Activated CD8-positive, alpha-beta memory T cell treated with anti-CD3 and anti-CD28 coated beads, Interleukin-2, amount 50 U/mL, for 4 hours (primary cell): Measurements from ENCODE around the gene SGIP1.

ENCODE experiments used
- DNase-seq: peaks from one replicate; pipeline ENCODE4 v3.0.0-alpha.2; 2020

Gene SGIP1

DNA sequence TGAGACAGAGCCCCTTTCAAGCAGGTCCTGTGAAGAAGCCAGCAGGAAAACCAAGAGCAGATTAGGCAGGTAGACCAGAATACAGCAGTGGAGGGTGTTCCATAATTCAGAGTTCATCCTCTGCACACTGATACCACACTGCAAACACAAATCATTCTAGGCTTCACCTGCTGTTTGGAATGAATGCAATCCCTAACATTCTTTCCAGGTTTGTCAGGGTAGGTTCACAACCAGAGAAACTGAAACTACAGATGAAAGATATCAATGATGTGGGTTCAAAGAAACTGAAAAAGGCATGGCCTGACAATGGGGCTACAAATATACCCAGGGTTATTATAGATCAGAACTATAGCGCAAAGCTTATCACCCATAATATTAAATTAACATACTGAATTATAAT, 8.9 kb upstream of the SGIP1 start:
- no peak for DNase-seq

DNA sequence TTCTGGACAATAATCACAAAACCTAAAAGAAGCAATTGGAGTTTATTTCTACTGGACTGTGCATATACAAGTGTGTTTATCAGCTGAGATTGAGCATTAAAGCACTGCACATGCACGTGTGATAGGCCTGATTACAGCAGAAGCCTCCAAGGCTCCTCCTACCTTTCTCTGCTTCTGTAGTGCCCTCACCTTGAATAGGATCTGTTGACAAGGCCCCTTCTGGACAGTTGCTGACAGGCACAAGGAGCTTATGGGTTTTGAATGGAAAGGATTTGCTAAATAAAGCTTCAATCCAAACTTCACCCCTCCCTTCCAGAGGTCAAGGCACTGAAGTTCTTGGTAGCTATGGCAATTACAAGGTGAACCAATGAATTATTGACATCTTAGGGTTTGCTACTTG, 7.9 kb upstream of the SGIP1 start:
- no peak for DNase-seq

DNA sequence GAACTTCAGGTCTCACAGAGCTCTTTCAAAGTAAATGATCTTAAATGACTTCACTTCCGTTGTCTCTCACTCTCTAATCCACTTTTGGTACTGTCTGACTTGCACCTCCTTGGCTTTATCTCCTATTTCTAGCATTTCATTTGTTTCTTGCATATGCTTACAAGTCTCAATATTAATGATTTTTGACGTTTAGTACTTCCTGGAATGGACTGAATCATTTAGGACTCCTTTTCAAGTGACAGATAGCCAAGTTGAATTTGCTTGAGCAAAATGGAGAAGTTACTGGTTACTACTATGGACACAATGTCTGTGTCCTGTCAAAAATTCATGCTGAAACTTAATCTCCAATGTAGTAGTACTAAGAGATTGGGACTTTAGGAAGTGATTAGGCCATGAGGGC, 7.0 kb upstream of the SGIP1 start:
- DNase-seq: no peak

DNA sequence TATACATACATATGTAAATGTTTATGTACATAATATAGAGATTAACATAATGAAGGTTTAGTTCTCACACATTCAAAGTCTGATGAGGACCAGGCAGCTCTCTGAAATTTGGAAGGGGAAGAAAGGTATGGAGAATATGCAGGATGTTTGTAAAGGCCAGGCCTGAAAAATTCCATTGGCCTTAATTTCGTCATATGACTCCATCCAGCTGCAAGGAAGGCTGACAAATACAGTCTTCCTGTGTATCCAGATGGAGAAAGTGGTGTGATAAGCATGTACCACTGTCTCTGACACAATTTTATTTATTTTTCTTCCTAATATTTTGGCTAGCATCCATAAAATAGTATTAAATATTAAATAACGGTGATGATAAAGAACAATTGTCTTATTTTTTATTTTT, 6.3 kb upstream of the SGIP1 start:
- DNase-seq: no peak

DNA sequence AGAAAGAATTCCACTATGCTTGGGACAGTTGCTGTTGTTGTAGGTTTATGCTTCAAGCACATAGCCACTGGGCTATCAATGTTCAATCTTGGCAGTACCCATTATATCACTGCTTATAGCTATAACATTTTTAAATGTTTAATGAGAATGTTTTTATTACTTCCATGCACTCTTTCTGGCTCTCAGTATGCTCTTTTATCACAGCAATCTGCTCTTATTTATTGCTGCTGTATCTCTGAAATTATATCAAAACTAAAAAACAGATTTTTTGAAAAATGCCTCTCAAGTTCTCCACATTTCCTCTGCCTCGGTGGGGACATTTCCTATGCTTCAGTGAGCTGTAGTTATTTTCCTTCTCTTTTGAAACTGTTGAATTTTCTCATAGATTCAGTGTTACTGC, 5.4 kb upstream of the SGIP1 start:
- no peak for DNase-seq

DNA sequence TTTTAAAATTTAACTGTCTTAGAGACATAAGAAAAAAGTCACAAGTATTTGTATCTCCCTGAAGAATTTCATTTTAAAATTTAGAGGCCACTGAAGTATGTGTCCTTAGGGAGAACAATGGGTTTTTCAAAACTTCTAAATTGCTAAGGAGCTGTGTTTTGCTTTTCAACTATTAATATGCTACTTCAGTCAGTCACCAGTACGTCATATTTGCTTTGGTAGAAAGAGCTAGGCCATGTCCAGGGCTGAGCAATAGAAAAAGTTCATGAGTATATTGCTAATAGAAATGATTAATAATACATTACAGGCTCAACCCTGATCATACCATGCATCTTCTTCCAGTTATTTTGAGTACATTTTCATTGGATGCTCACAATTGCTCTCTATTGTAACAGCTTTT, 1.7 kb upstream of the SGIP1 start:
- no peak for DNase-seq

DNA sequence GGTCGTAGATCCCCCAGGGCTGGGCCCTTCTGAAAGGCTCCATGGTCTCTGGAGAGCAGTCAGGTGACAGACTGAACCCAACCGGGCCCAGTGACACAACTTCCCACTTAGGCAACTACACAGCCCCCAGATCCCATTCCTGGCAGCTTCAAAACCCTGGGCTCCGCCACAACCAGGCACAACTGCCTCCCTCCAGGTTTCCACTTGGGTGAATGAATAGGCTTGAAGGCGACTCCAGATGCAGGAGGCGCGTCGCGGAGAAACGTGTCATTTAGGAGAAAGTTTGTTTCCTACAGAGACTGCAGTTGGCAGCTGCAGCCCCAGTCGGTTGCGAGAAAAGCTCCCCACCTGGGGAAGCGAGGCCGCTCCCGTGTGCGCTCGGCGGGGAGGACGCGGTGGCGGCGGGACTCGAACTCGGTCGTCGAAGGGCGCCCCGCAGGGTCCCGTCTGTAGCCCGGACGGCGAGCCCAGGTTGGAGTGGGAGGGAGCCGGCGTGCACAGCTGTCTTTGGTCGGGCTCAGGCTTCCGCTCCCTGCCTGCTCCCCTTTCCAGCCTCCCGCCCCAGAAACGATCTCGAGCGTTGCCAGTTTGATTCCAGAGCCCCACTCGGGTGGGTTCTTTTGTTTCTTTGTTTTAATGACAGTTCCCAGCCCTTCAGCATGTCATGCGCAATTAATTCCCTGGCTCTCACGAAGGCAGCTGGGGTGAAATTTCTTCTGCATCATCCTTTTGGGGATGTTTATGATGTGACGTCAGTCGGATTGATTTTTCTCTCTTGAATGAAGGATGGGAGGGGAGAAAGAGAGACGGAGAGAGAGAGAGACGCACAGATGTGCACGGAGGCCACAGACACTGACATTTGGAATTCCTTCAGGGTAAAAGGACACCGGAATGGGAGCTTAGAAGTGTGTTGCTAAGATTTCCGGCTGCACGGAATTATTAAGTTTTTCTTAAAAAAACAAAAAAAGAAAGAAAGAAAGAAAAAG, 862 bp upstream of the SGIP1 start:
- no peak for DNase-seq

DNA sequence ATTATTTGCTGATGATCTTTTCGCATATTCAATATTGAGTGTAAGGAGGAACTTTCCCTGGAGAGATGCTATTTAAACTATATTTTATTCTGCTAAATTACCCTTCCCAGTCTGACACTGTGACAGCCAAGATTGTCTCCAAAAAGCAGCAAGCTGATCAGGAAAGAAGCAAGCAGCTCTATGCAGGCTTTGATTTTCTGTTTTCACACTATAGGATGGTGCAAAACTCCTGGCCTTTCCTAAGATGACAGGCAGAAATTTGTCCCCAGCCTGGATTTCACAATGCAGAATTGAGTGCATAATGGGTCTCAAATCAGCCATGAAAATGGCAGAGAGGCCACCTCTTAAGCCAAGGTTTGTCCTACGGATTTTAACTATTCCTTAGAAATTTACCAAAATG, 1.1 kb downstream of the SGIP1 start:
- no peak for DNase-seq

DNA sequence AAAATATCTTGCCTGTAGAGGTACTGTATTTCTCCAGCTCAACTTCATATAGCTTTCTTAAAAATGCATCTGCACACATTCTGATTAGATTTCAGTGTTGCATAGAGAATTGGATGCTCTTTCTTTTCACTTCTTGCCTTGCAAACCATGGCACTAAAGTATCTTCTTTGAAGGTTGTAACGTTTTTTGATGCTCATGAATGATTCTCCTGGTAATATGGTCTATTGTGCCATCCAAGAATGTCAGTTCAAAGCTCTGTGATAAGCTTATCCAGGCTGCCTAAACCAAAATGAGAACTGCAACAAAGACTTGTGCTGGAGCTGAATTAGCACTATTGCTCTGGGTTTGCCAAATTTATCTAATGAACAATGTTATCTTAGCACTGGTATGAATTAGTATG, 1.9 kb downstream of the SGIP1 start:
- no peak for DNase-seq

DNA sequence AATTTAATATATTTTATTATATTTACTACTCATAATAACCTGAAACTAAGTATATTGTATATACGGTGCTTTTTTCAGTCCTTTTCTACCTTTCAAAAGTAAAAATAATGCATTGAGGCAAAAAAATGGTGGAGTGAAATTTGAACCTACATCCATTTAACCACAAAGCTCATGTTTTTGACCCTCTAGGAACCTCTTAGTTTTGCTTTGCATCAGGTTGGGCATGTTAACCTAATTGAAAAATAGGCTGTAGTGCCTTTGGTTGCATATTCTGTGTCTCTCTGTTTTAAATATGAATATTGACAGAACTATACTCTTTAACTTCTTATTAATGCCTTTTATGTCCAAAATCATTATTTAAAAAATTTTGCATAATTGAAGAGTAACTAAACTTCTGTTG, 3.8 kb downstream of the SGIP1 start:
- no peak for DNase-seq

DNA sequence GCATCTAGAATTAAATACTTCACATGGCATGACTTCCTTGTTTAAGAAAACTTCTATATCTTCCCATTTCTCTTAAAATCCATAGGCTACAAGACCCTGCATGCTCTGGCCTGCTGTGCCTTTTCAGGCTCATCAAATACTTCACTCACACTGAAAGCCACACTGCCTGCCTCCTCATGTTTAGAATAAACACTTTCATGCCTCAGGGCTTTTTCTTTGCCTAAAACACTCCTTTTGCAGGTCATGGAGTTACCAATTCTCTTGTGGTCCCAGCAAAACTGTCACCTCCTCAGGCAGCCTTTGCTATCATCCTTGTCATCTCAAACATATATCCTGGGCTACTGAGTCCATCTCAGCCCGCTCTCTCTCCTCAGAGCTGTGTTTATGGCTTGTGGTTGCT, 5.5 kb downstream of the SGIP1 start:
- DNase-seq: no peak

DNA sequence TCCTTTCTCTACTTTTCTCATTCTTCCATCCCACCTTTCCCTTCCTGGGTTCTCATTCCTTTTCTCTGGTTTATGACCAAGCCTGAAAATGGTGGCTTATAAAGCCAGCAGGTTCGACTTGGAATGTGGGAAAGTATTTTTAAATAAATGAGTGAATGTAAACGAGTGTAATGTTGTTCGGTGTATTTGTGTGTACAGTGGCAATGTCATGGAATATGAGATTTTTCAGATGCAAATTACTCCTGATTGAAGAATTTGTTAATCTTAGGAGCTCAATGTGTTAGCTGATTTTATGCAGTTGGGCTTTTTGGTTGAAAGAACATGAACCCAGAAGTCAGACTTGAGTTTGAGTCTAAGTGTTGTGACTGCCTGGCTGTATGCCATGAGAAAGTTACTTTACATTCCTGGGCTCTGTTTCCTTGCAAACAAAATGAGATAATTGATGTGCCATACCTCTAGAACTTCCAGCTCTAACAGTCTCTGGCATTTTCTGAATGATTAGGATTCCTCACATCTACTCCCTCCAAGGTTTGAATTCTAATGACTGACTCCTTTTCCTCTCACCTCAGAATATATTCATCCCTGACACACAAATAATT, 6.6 kb downstream of the SGIP1 start:
- DNase-seq: no peak

DNA sequence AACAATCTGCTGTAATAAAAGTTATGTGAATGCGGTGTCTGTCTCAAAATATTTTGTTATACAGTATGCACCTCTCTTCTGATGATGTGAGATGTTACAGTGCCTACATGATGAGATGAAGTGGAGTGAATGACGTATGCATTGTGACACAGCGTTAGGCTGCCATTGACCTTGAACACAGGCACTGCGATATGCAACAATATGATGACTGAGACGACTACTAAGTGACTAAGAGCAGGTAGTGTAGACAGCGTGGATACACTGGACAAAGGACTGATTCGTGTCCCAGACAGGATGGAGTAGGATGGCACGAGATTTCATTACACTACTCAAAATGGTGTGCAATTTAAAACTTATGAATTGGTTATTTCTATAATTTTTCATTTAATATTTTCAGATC, 8.4 kb downstream of the SGIP1 start:
- no peak for DNase-seq

DNA sequence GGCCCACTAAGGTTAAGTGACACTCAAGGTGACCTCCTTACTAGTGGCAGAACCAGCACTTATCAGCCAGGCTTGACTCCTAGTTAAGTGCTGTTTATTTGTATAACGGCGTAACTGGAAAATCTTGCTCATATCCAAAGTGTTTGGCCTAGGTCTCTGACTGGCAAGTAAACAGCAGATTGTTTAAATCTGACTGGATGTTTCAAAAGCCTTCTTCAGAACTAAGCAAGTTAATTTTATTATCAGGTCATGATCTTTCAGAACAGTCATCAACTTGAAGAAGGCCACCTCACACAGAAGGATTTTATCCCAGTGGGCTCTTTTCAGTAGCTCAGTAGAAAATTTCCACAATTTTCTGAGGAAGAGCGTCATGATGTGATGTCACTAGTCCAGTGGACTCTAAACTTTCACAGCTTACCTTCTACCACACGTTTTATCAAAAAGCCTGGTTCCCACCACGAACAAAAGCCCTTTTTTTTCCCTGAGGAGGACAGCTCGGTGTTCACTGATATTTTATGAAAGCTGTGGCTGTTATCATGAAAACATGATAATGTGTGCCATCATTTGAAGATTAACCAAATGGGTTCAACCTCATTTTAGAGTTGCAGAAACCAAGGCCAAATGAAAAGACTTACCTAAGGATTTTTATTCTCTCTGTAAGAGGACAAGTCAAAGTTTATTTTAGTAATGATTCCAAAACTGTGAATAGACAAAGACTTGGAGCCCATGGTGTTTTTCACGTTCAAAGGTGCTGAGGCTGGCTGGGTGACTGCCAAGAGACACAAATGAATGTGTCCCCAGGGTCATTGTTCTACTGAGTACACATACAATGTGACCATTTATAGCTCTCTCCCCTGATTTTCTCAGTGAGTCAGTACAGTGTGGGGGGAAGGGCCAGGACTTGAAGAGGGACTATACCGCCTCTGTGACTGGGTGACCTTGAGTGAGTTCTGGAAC, 9.1 kb downstream of the SGIP1 start:
- no peak for DNase-seq

DNA sequence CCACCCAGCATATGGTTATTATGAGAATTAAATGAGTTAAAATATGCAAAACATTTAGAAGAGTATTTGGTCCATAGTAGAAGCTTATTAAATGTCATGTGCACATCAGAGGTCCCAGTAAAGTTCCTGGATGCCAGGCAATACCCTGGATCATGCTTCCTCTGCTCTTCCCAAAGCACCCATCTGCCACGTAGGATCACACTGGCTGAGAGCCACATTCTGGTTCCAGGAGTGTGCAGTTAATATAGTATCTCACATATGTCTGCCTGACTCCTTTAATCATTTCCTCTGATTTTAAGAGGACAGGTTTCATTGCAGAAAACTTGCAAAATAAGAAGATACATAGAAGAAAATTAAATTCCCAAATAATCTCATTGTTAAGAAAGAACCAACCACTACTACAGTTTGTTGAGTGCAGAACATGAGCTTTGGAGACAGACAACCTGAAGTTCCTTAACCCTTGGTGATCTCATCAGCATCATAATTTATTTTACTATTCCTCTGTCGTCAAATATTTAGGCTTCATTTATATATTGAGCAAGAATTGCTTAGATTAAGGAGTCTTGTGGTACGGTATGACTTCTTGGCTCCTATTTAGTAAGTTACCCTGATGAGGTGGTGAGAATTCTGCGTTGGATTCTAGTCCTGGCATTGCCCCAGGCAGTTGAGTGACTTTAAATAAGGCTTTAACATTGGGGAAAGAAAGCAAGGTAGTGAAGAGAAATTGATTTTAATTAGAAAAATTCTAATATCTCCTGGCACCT, 12.3 kb downstream of the SGIP1 start:
- no peak for DNase-seq

DNA sequence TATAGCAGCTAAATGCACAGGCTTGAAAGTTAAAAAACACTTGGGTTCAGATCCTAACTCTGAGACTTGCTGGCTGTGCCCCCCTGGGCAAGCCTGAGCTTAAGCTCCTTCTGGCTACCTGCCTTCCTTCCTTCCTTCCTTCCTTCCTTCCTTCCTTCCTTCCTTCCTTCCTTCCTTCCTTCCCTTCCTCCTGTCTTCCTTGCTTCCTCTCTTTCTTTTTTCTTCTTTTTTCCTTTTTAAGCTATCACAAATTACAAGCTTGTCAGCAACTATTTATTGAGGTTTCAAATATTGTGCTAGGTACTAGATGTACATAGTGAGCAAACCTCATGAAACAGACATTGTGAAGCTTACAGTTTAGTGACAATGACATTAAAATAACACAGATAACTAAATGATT, 15.1 kb downstream of the SGIP1 start:
- DNase-seq: no peak

DNA sequence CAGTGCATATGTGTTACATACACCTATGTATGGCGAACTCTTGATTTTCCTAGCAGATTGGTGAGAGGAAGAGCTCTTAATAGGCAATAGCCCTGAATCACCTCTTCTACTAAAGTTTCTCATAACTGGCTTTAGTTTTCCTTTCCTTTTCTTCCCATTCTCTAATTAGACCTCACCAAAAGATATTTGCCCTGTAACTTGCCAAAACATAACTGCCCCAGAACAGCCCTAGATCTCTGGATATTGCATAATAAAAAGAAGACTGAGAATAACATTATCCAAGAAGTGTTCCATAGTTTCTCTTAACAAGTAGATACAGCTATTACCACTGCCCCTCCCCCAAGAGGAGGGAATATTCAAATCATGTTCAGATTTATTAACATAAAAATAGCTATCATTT, 16.3 kb downstream of the SGIP1 start:
- no peak for DNase-seq

DNA sequence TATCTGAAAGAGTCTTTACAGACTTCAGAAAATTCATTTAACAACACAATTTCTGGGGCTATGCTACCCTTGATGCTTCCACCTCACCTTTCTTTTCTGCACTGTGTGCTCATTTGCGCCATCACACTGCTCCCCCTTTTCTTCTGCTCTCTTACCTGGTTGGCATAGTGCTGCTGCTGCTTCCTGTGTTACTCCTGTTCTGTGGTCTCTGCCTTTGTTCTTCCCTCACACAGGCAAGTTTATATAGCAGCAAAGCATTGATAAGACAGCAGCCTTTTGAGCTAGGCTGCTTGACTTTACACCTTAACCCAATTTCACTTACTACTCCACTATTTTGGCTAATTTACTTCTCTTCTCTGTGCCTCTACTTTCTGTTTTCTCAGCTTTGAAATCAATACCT, 18.3 kb downstream of the SGIP1 start:
- DNase-seq: no peak

DNA sequence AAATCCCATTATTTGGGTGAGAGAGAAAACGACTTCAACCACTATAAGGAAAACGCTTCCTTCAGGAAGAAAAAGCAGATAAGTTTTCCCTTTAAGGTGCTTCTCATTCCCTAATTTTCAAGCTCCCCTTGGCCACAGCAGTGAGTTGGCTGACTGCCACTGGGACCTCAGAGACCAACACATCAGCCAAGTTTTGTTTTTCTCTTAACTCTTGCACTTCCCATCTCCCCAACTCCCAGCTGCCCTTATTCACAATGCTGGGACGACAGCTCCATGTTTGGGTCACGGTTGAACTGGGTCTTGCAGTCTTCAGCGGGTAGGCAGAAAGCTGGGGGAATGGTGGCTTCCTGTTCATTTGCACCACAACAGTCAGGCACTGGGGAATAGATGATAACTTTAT, 18.9 kb downstream of the SGIP1 start:
- no peak for DNase-seq

DNA sequence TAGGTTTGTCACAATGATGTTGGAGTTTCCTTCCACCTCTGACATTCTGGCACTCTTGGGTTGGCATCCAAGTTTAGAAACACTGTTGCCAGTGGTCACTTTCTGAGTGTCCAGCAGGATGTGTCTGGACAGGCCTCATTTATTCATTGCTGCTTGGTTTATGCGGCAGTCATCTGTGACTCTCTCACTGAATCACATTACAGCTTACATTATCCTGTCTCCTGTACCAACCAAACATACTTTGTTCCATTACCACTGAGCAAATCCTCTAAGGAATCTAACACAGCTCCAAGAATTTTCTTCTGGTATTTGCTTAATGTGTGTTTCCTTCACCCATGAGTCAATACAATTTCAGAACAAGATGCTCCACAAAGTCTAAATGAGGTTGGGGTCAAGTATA, 19.9 kb downstream of the SGIP1 start:
- no peak for DNase-seq

DNA sequence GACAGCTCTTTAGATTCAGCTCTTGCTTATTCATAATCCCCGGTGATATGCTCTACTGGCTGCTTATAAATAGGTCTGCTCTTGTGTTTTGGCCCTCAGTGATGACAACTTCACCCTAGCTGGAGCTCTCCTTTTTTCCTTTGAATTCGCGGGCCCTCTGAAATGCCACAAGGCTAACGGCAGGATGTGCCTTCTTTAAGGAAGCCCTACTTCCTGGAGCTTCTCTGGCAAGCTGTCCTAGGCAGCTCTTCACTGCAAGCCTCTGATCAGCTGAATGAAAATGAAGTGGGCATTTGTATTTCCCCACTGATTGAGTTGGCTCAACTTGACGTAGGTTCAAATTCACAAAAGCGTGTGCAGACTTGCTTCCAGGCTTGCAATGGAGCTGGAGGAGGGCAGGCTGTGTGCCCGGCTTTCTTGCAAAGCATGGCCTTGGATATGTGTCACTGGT, 22.2 kb downstream of the SGIP1 start:
- no peak for DNase-seq

DNA sequence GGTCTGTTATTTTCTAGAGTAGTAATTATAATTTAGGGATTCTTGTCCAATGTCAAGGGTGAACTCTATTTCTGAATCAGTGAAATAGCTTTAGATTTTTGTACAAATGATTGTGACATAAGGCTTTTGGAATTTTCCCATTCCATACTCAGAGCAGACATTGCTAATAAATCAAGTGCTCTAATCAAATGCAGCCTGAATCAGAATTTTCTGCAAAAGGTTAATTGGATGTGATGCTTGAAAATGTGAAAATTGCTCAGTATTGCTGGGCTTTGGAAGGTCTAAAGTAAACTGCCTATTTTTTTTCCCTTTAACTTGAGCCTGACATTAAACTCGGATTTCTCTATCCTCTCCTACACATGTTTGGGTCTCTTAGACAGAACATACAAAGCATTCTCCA, 23.2 kb downstream of the SGIP1 start:
- DNase-seq: no peak

DNA sequence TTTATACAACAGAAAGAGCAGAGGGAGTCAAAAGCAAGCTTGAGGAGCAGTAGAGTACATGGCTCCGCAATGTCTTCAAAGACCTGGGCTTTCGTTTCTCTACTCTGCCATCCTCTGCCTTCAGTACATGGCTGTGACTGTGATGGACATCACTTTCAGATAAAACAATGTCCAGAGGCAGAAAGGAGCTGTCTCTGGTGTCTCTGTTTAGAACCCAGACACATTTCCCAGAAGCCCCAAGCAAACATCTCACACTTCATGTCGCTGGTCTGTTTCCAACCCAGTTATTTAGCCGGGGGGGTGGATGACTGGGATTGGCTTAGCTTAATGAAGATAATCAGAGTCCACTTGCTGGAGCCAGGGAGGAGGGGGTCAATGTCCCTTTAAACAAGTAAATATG, 25.6 kb downstream of the SGIP1 start:
- DNase-seq: no peak
